Kidney glomerular epithelial cell (primary cell): Measurements from ENCODE around the gene CD82.
"Not testable (repeated sequence)": the region's sequence is repeated elsewhere in the genome, so short reads cannot be mapped to it uniquely, and the experiment has no call there.

ENCODE experiments used
- DNase-seq: peaks from one replicate; lab custom pipeline; 2025; lab: John Stamatoyannopoulos, UW

CD82 gene

DNA sequence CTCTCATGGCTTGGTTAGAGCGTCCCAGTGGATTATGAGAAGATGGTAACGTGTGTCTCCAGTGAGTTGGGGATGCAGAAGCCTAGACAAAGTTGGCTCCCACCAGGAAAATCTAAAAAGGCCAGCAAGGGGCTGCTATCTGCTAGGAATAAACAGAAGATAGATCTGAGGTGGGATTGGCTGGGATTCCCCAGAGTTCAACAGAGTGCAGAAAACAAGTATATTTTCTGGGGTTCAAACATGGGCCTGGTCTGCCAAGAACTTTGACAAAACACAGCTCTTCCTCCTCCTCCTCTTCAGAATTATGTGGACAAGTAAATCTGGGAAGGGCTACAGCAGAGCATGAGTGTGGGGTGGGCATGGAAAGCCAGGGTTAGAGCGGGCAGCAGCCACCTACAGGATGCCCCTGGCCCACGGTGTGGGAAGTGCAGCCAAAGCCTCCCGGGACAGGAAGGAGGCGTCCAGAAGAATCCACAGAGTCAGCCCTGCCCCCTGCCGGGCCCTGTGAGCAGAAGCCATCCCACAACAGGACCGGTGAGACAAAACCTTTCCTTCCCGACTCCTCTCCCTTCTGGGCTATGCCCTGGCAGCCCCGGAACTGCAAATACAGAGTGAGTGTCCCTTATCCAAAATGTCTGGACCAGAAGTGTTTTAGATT lies 67.1 kb downstream of the CD82 start:
- no peak for DNase-seq

GRCh38 chr11:44633641-44634040 lies 68.2 kb downstream of the CD82 start:
- DNase-seq = no peak

GRCh38 chr11:44634401-44635281 lies 69.2 kb downstream of the CD82 start:
- DNase-seq = peak; percentile 87

- DNase-seq = no peak
Observed at GRCh38 chr11:44637487-44637886, 72.0 kb downstream of the CD82 start.

- no peak for DNase-seq
Observed at GRCh38 chr11:44638032-44638431, 72.6 kb downstream of the CD82 start.

- DNase-seq = no peak
Observed at GRCh38 chr11:44643217-44643616, 77.8 kb downstream of the CD82 start.

DNA sequence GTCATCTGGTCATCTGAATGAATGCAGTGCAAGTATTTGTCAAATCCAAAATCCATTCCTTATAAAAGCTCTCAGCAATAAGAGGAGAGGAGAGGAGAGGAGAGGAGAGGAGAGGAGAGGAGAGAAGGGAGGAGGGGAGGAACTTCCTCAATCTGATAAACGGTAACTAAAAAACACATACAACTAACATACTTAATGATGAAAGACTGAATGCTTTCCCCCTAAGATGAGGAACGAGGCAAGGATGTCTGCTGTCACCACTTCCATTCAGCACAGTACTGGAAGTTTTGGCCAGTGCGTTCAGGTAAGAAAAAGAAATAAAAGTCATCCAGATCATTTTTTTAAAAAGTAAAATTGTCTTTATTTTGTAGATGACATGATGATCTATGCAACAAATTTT lies 80.4 kb downstream of the CD82 start:
- DNase-seq = no peak

- DNase-seq = not testable (repeated sequence)
Observed at GRCh38 chr11:44647255-44647955, 81.9 kb downstream of the CD82 start.

DNA sequence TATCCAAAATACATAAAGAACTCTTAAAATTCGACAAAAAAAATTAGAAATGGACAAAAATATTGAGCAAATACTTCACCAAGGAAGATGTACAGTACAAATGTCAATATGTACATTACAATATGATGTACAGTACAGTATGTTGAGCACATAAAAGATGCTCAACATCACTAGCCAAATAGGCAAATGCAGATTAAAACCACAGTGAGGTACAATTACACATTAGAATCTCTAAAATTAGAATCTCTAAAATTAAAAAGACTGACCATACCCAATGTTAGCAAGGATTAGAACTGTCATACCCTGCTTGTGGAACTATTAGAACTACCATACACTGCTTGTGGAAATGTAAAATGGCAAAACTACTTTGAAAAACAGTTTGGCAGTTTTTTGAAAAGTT lies 82.6 kb downstream of the CD82 start:
- DNase-seq = no peak

GRCh38 chr11:44651535-44652155 lies 86.2 kb downstream of the CD82 start:
- DNase-seq = no peak

GRCh38 chr11:44652901-44653644 lies 87.6 kb downstream of the CD82 start:
- no peak for DNase-seq

GRCh38 chr11:44654057-44654456 lies 88.6 kb downstream of the CD82 start:
- DNase-seq = no peak

DNA sequence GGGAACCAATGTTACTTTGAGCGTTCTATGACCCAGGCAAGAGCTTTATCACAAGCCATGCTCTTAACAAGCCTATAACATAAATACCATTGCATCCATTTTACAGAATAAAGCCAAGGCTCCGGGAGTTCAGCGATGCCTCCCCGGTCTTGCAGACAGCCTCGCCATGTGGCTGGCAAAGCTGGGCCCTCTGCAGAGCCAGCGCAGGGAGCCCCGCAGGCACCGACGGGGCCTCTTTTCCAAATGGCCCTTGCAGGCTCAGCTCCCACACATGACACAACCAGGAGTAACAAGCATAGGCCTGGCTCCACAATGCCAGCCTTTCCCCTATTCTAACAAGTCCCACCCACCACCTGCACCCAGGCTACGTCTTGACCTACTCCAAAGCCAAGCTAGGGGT lies 89.1 kb downstream of the CD82 start:
- DNase-seq = no peak

- no peak for DNase-seq
Observed at GRCh38 chr11:44657836-44658505, 92.5 kb downstream of the CD82 start.

- no peak for DNase-seq
Observed at GRCh38 chr11:44658506-44658850, 93.0 kb downstream of the CD82 start.

- DNase-seq = no peak
Observed at GRCh38 chr11:44659641-44660040, 94.2 kb downstream of the CD82 start.

DNA sequence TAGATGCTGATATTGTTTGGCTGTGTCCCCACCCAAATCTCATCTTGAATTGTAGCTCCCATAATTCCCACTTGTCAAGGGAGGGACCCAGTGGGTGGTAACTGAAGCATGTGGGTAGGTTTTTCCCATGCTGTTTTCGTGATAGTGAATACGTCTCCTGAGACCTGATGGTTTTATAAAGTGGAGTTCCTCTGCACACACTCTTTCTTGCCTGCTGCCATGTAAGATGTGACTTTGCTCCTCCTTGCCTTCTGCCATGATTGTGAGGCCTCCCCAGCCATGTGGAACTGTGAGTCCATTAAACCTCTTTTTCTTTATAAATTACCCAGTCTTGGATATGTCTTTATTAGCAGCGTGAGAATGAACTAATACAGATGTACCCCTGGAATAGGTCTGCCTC lies 95.1 kb downstream of the CD82 start:
- not testable (repeated sequence) for DNase-seq

DNA sequence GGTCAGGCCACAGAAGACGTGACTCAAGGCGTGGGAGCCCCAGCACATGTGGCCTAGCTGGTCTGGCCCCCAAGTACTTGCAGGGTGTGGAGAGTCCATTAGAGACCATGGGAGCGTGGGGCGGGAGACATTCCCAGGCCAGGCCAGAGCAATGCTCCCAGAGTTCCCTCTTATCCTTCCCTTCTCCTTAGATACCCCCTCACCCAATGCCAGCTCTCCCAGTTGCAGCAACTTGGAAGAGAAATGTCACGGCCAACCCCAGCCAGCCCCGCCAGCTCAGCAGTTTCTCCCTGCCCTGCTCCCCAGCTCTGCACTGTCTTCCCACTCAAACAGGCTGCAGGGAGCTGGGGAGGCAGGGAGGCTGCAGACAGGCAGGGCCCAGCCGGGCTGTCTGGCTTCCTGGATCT lies 95.9 kb downstream of the CD82 start:
- no peak for DNase-seq
